NOMO-1 (cell line): ENCODE data around the gene VEGFC.

Experiments used
- DNase-seq, 2 experiments: peaks; one replicate each; lab custom pipeline; 2025; ENCODE audit not compliant: unreplicated experiment in 2 of 2; lab: John Stamatoyannopoulos, UW

The VEGFC gene

GRCh38 chr4:176709417-176709816, 83.3 kb downstream of the VEGFC start:
- DNase-seq, result no peak

- no peak for DNase-seq
These were observed 83.9 kb downstream of the VEGFC start for GRCh38 chr4:176708771-176709311.

- DNase-seq, result no peak
These were observed 102.0 kb downstream of the VEGFC start for GRCh38 chr4:176690716-176691115.

GRCh38 chr4:176680668-176681180, 112.0 kb downstream of the VEGFC start:
- no peak for DNase-seq

GRCh38 chr4:176676901-176677300, 115.8 kb downstream of the VEGFC start:
- no peak for DNase-seq

DNA sequence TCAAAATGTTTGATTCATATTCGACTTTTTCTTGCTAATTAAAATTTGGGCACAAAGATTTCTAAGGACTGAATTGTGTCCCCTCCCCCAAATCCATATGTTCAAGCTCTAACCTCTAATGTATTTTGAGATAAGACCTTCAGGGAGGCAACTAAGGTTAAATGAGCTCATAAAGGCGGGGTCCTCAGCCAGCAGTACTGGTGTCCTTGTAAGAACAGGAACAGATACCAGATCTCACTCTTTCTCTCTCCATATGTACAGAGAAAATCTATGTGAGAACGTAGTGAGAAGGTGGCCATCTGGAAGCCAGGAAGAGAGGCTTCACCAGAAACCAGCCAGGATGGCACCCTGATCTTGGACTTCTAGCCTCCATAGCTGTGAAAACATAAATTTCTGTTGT, 116.9 kb downstream of the VEGFC start:
- peak in 1 of 2 experiments; percentile 30 for DNase-seq

DNA sequence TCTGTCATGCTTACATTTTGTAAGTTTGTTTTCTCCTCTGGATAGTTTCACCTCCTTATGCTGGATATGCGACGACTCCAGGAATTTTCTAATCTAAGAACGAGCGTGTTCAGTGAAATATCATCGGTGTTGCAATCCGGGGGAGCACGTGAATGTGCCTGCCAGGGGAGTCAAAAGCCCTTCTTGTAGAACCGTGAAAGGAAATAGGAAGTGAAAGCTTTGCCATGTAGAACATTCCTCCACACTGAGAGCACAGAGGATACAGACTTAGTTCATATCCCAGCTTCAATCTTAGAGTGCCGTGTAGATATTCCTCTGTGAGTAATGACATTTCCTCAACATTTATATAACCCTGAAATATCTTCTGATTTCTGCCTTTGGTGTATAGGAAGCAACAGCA, 121.2 kb downstream of the VEGFC start:
- DNase-seq, result peak; percentile 76 to 89

DNA sequence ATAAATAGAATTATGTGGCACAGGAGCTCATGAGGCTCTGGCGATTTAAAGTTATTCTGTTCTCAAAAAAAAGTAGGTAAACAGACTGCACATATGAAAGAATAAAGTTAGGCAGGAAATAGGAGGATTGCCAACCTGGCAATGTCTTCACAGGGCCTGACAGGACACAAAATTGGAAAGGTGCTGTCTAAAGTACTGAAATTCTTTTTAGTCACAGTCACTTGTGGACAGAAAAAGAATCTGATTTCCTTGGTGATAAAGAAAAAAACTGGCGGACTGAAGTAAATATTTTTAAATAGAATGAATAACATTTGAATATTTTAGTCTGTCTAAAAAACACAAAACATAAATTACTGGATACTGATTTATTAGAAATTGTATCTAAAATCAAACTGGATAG, 124.4 kb downstream of the VEGFC start:
- no peak for DNase-seq

- DNase-seq, result no peak
These were observed 127.8 kb downstream of the VEGFC start for GRCh38 chr4:176664964-176665363.

DNA sequence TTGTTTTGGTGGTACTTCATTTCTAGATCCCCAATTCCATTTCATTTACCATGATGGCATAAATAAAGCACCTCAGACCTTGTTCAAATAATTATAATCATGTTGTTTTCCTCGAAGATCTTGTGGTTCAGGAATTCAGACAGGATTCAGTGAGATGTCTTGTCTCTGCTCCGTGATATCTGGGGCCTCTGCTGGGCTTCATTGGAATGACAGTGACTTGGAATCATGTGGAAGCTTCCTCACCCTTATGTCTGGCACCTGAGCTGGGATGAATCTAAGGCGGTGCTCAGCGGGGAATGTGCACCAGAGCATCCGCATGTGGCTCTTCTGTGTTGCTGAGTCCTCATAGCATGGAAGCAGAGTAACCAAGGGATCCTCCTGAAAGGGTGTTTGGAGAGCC, 132.2 kb downstream of the VEGFC start:
- DNase-seq, result no peak

- DNase-seq, result no peak
These were observed 136.6 kb downstream of the VEGFC start for GRCh38 chr4:176656108-176656507.

DNA sequence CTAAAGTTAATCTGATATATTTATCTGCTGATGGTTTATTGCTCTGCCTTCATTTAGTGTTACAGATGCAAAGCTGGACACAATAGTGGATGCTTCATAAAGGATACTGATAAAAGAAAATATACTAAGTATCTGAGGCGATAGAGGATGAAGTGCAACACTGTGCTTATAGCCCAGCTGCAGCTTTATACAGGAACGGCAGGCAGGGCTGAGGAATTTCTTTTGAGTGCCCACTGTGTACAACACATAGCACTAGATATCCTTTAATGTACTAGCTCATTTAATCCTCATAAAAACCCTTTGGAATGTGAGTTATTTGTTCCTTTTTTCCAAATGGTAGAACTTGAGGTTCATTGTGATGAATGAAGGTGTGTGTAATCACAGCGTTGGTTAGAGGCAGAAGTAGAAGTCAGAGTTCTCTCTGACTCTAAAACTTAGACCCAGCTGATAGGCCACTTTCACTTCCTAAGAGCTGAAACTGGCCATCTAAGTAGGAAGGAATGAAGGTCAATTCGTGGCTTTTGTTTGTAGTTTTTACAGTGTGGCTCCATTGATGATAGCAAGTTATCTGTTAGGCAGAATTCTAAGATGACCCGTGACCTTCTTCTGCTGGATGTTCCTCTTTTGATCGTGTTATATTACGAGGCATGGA, 138.0 kb downstream of the VEGFC start:
- peak; percentile 22 to 67 for DNase-seq

DNA sequence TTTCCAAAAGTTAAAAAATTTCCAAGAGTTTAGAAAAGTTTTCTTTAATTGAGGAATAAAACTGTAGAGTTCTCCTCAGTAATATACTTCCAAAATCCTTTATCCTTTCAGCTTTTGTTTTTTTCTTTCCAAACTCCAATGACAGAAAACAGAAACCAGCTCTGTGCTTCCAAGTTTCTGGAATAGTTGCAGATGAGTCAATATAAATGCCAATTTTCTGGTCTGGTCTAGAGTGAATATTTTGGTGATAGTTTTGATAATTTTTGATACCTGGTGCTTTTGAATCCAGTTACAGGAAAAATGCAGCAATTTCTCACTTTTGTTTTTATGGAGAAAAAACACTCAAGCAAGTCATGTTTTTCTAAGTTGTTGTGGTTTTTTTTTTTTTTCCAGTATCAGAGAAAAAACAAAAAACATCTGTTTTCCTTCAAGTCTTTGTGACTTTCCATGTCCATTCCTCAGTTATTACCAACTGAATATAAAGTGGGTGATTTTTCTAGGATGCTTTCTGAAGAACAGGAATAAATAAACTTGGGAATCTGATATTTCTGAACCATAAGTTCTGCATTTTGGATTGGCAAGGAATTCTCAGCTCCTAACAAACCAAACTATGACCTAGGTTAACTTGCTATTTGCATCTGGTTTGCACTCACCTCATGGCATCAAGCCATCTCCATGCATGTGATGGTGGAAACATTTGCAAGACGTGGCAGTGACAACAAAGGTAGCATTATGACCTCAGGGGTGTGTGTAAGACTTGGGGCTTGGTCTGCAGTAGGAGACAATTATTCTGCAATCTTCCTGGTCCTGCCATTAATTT, 139.1 kb downstream of the VEGFC start:
- no peak for DNase-seq

DNA sequence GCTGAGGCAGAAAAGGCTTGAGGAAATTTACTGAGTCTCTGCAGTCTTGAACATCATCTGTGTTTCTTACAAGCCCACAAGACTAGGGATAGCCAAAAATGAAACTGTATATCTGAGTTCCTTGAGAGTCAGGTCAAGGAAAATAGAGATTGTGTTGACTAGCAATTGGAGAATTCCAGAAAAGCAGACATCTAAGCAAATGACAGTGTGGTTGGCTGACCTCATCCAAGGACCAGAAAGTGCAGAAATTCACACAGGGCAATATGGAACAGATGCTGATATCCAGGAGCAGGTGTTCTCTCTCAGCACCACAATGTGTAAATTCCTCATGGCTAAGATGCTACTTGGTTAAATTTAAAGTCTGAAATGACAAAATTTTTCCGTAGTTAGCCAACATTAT, 146.4 kb downstream of the VEGFC start:
- DNase-seq, result no peak

DNA sequence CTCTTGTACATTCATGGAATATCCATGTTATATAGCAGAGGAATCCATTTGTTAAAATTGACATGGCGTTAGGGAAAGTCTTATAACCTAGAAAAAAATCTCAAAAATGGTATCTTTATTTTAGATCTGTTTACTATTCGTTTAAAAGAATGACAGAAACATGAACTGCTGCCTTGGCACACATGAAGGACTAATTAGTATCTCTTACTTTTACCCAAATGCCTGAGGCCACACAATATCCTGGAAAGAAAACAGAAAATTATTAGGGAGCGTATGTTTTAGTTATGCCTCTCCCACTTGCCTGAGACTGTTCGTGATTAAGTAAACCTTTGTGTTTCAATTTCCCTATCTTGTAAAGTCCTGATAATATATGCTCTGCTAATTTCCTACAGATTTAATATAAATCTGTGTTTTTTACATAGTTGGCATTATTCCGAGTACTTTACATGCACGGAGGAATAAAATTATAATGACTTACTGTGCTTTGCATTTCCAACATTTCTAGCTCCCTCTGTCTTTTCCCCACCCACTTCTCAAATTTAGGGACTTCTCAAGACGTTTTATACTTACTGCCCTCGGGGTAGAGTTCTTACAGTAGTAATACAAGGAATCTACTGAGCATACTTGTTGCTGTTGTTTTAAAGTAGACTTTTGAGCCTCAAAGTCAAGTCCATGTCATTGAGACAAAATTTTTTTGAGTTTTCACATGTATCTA, 147.3 kb downstream of the VEGFC start:
- no peak for DNase-seq

- no peak for DNase-seq
These were observed 150.2 kb downstream of the VEGFC start for GRCh38 chr4:176642472-176642871.

GRCh38 chr4:176641237-176641636, 151.5 kb downstream of the VEGFC start:
- DNase-seq, result no peak

GRCh38 chr4:176638992-176639391, 153.7 kb downstream of the VEGFC start:
- peak in 1 of 2 experiments; percentile 61 for DNase-seq

DNA sequence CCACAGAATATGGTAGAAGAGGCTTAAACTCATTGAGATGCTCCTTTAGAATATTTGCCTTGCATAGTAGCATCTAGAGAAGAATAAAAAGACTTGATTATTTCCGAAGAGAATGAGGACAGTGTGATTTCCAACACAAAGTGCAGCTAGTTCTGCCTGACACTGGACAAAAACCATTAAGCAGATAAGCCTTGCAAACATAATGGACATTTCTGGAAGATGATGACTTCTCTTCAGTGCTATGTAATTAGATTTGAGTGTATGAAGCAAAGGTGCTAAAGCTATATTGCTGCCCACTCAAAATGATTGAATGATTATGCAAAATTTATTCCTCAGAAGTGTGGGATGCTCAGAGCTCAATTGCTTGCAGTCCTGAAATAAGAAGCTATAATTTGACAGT, 156.4 kb downstream of the VEGFC start:
- no peak for DNase-seq

- no peak for DNase-seq
These were observed 157.1 kb downstream of the VEGFC start for GRCh38 chr4:176635372-176636261.
